ENCODE measurements around the gene YAP1.

Gene YAP1

DNA sequence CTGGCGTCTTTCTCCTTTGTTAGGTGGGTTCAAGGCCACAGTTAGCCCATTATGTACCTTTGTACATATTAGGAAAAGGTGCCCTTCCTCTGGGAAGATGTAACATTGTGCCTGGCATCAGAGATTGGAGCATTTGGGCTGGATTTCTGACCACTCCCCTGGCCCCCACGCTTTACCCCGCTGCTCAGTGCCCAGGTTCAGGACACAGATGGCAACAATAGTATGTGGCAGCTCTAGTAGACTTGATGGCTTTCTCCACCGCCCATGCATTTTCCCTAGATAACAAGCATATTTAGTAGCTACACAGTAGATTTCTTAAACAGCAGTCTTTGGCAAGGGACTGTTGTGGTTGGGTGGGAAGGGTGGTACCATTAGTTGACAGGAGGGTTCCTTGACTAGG is 53.1 kb downstream of the YAP1 start:
- no peak for DNase-seq (ENCODE audit: low read depth)

DNA sequence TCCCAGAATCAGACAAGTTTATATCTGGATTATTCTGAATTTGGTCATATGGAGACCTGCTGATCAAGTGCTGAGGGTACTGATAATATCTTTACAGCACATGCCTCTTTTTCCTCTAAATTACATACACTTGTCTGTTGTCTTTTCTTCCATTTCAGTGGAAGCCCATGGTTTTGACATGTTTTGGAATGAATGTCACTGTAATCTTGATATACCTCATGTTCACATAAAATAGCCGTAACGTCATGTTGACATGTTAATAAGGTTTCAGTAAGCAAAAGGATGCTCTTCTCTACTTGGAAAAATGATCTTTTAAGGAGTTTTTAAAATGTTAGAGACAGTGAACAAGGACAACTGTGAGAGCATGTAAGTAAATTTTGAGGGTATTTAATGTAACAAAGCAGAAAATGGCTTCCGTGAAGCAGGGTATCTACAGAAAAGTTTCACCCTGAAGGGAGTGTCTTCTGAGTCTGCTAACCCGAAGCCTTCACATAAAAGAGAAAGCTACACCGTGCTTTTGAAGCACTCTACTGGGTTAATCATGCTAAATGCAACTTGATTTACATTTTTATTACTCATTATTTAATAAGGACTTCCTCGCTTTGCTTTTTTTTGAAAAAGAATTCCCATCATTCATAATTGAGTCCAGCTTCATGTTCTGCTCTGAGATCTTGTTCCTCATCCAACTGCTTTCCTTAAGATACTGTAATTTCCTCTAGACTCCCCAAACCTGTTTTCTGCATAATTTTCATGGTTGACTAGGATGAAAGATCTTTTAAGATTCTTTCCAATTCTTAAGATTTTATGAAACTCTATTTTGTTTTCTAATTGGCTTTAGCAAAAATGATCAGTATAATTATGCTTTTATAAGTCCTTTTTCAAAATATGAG is 56.2 kb downstream of the YAP1 start:
- no peak for DNase-seq (ENCODE audit: low read depth)

DNA sequence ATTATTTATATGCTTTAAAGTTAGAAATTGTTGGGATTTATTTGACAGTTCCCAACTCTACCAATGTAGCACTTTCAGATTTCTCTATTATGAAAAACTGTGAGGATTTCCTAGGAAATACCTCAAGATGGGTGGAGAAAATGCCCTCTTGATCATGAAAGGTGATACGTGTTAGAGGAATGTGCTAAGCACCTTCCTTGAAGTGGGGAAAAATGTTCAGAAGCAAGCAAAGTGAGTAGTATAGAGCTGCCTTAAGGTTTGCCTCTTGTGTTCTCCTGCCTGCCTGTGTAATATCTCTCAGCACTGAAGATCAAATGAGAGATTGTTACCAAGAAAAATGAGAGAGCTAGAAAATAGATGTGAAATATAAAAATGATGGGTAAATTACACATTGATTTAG is 58.2 kb downstream of the YAP1 start:
- no peak for DNase-seq (ENCODE audit: low read depth)

DNA sequence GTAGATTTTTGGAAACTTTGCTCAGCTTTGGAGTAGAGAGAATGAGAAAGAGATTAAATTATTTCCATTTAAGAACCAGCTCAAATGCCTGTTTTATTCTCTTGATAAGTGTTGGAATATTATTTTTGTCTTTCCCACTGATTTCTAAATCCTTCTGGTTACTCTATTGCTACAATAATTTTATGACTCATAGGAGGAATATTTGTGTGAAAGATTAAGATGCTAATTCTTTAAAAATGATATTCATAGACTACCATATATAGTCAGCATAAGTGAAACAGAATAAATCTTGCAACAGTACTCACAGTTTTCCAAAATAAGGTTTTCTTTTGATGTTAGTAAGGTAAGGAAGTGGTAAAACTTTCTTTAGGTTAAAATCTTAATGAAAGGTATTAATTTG is 60.9 kb downstream of the YAP1 start:
- no peak for DNase-seq (ENCODE audit: low read depth)

DNA sequence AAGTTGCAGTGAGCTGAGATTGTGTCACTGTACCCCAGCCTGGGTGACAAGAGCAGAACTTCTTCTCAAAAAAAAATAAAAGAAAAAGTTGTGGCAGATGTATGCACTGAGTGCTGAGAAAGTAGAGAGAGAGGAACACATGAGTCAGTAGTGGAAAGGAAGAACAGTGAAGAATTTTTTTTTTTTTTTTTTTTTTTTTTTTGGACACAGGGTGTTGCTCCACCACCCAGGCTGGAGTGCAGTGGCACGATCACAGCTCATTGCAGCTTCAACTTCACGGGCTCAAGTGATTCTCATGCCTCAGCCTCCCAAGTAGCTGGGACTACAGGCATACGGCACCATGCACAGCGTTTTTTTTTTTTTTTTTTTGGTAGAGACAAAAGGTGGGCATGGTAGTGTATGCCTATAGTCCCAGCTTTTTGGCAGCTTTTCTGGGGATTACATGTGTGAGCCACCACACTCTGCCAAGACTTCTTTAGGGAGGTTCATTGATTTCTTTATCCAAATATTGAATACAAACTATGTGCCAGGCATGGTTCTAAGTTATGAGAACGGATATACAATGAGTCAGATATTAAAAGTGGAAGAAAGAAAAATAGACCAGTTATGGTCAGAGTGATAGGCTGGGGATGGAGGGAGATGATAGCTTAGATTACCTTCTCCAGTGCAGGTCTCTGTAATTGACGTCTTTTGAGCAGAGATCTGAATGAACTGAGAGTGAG is 62.0 kb downstream of the YAP1 start:
- DNase-seq (ENCODE audit: low read depth), result no peak

DNA sequence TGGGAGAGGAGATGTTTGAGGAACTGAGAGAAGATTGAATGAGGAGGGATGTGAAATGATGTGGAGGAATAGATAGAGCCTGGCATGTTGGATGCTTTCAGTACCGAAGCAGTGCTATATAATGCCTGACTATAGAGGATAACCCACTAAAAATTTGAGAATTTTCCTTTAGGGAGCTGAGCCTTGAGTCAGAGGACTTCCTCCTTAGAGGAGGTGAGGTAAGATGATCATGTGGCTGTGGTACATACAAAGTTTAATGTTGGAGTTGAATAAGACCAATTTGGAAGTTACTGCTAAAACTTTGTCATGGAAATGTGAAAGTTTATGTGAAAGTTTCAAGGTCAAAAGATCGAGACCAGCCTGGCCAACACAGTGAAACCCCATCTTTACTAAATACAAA is 66.9 kb downstream of the YAP1 start:
- no peak for DNase-seq (ENCODE audit: low read depth)

DNA sequence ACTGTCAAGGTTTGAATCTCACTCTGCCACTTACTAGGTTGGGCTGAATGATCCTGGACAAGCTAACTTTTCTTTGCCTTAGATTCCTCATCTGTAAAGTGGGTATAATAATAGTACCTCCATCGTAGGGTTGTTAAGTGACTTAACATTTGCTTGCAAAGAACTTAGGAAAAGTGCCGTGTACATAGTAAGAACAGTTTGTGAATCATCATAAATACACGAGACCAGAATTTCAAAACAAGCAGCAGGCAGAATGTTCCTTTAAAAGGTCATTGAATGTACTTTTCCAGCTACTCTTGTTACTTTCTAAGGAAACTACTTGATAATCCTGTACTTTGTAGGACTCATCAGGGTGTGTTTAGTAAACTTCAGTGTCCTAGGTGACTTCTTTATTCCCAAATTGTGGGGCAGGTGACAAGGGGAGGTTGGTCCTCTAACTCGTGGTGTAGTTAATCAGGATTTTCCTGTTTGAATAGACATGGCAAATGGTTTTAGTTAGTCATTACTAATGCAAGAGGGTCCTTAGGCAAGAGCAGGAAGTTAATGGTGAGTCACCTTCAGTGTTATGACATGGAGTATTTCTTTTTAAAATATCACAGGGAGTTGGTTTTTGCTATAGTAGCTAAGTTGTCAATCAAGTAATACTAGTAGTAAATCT is 67.9 kb downstream of the YAP1 start:
- no peak for DNase-seq (ENCODE audit: low read depth)

DNA sequence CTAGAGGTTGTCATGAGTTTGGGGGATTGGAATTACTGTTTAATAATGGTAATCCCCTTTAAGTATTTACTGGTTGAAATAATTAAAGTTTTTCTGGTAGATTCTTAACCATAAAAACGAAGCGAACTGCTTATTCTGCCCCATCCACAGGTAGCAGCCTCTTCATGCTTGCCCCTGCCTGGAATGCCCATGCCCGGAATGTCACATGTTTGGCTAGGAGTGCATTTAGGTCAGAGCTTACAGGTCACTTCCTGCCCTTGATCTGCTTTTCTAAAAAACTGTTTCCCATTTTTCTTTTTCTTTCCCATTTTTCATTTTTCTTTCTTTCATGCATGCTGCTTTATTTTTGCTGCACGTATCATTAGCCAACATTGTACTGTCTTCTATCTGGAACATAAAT is 69.1 kb downstream of the YAP1 start:
- no peak for DNase-seq (ENCODE audit: low read depth)

DNA sequence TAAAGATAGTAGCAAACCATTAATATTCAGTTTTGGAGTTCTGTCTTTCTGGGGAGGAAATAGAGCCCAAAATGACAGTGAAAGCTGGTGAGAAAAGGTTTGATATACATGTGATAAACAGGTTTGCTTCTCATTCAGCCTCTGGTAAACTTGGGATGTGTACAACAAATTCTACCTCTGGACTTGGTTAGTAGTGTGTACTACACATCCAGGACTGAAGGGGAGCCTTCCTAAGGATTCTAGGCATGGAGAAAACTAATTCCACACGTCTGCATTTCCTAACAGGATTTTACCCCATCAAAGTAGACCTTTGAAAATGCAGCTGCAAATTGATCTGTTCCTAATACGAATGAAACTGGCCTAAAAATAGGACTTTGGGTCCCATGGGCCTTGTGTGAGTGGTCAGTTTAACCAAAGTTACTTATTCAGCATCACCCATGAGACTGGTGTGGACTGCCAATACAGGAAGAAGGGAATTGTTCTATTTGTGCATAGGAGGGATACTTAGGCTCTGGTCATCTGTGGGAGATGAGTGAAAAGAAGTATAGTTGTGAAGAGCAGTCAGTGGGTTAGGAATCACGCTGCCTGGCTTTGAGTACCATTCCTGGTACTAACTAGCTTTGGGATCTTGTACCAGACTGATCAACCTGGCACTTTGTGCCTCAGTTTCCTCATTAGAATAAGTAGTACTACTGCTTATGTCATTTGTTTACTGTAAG is 74.2 kb downstream of the YAP1 start:
- no peak for DNase-seq (ENCODE audit: low read depth)

DNA sequence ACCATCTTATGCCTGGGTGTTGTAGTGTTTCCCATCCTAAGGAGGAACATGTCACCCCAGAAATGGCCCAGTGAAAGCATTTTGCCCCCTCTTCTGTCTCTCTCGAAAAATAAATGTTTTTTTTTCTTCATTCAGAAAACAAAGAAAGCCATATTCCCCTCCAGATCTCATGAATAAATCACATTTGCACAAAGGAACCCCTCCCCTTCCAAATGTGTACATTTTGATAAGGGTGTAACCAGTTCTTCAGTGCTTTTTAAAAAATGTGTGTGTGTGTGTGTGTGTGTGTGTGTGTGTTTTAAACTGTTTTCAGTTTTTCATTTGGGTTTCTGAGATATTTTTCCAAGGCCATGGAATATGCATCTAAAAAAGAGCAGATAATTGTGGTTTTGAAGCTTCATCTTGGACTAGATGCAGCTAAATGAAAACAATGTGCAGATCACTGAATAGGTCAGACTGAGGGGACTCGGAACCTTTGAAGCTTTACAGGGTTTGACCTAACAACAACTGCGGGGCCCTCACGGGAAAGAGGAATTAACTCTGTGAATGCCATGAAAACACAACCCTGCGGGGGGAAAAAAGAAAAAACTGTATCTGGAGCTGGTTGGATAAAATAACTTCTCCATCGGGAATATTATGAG is 76.4 kb downstream of the YAP1 start:
- no peak for DNase-seq (ENCODE audit: low read depth)

DNA sequence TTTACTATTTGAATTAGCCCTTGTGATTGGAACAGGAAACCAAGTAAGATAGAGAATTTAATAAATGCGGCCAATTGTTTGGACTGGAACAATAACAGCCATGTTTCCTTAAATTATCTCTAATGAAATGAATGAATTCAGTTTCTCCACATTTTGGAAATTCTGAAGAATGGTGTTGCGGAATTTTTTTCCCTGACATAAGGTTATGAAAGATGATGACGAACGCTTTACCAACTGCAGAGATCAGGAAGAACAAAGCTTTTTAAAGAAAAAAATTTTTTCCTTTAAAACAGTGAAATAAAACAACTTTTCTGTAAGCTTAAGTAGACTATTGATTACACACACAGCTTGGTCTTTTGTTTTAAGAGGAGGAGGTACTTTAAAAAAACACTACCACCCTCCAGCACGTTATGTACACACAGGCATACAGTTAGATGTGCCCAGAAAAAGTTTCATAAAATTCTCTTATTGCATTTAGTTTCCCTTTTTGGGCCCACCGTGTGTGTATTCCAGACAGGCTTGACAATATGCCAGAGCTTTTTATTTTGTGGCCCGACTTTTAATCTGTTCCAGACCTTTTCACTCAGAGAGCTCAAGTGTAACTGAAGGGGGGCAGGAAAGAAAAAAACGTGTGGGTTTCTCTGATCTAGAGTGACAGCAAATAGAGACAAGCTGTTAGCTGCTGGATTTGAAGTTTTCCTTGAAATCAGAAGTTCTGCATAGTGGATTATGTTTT is 77.3 kb downstream of the YAP1 start:
- DNase-seq (ENCODE audit: low read depth), result no peak

DNA sequence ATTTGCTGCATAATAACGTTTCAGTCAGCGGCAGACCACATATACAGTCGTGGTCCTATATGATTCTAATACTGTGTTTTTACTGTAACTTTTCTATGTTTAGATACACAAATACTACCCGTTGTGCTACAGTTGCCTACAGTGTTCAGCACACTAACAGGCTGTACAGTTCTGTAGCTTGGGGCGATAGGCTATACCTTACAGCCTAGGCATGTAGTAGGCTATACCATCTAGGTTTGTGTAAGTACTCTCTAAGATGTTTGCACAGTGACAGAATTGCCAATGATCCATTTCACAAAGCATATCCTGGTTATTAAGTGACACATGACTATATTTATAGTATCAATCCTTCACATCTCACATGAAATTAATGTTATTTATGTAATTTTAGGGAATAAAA is 78.2 kb downstream of the YAP1 start:
- DNase-seq (ENCODE audit: low read depth), result no peak

DNA sequence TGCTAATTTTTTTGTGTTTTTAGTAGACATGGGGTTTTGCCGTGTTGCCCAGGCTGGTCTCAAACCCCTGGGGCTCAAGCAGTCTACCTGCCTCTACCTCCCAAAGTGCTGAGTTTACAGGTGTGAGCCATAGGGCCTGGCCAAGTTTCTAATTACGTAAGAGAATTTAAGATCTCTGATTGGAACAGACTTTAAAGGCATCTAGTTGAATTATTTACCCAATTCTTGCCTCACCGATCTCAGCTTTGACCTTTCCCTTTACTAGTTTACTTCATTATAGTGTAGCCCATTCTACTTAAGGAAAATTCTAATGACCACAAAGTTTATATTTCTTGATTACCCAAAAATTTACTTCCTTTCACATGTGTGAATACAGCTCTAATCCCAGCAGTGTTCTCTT is 81.6 kb downstream of the YAP1 start:
- DNase-seq (ENCODE audit: low read depth), result no peak

DNA sequence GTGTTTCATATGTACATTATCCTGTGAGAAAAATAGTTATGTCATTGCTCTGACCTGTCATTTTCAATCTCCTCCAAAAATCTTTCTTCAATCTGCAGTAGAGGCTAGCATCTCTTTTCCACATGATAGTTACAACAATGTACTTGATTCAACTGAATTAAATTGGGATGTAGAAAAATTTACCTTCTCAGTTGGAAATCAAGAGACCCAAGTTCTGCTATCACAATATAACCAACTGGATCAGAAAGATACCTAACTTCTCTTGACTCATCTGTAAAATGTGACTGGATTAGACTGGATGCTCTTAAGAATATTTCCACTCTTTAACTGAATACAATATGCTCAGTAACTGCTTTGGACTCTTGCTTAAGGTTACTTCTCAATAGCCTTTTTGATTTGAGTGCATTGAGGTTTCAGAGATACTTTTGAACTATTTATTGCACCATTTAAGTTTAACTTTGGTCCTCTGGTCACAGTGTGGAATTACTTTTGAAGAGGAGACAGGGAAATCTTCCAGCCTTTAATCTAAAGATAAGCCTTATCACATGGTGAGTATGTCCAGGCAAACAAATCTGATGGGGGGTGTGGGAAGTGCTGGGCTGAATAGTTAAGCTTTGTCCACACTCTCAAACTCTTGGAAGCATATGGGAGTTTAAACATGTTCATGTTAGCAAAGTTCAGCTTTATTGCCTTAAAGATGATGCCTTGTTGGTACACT is 82.3 kb downstream of the YAP1 start:
- no peak for DNase-seq (ENCODE audit: low read depth)

DNA sequence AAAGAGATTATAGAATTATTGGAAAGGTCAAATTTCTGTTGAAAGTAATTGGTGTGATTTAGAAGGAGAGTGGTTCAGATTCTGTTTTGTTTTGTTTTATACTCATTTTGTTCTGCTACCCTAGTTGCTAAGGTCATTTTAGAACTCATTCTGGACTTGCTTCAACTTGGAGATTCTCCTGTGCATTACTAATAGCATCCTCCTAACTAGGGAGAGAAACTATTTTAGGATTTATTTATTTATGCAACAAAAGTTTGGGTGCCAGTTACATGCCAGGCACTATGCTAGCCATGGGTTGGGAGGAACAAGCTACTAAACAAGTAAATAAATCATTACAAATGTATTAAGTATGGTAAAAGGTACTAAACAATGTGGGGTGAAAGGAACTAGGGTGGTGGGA is 84.0 kb downstream of the YAP1 start:
- DNase-seq (ENCODE audit: low read depth), result no peak

DNA sequence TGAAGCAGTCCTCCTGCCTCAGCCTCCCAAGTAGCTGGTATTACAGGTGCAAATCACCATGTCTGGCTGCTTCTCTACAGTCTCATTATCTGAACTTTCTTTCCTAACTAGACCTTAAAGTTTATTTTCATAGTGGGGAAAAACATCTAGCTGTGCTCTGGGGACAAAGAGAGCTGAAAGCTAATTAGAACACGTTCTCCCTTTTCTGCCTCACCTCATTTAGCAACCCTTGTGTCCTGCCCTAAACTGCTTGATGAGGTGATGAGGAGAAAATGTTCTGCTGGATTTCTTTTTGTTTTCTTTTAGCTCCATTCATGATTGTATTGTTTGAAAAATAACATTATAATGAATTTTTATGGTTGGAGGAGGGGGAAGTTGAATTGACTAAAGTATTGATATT is 84.7 kb downstream of the YAP1 start:
- no peak for DNase-seq (ENCODE audit: low read depth)

DNA sequence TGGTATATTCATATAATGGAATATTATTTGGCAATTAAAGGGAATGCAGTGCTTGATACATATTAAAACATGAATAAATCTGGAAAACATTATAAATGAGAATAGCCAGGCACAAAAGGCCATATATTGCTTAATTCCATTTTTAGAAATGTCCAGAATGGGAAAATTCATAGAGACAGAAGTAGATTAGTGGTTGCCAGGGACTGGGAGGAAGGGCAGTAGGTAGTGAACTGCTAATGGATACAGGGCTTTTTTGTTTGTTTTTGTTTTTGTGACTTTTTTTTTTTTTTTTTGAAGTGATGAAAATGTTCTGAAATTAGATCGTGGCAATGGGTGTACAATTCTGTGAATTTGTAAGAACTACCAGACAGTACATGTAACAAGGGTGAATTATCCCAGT is 86.1 kb downstream of the YAP1 start:
- DNase-seq (ENCODE audit: low read depth), result no peak

DNA sequence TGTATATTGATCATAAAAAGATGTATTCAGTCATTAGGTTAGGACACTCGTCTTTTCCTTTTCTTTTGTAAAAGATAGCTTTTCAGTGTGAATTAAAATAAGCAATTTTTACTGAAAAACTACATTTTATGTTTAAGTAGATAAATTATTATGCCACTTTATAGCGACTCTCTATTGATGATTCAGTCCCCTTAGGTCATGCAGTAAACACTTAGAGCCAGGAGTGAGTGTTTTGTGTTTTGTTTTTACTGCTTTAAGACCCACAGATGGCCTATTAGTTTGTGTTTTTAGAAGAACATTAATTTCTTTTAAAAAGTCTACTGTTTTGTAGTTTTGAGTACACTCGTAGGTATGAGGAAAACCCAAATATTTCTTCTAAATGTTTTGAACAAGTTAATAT is 86.6 kb downstream of the YAP1 start:
- no peak for DNase-seq (ENCODE audit: low read depth)

DNA sequence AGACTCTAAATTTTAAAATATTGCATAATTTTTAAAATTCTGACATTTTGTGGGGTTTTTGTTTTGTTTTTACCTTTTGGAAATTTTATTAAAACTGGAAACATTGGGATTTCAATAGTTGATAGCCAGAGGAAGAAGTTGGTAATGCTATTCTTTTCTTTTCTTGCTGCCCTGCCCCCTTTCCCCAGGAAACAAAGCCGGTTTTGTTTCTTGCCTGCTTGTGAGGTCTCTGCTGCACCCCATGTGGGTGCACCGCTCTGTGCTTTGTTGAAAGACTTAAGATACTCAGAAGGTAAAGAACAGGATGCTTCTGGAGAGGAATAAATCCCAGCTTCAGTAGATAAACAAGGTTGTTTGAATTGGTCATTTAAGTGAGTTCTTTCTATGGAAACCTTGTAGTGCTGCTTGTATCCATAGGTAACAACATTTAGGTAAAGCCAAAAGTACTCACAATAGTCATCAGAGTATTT is 87.5 kb downstream of the YAP1 start:
- no peak for DNase-seq (ENCODE audit: low read depth)

DNA sequence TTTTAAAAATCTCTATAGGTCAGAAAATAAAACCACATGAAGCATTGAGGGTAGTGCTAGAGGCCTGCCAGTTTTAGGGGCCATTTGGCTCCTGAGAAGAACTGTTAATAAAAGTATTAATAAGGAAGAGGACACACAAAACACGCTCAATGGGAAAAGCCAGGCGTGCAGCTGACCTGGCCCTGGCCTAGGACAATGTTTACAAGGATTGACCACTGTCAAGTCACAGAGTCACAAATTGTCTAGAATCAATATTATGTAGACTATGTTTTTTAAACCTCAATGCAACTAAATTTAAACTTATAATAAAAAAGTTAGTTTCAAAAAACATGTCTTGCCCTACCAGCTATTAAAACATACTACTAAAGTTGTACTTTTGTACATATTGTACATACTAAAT is 89.4 kb downstream of the YAP1 start:
- DNase-seq (ENCODE audit: low read depth), result no peak
